Liver (tissue), 9 donors: ENCODE data around the gene ZNF697. TPM values are rescaled to one million over a fixed set of nuclear protein-coding genes. Genes with fewer than 3 reads are reported as not detected.

Experiments
- DNase-seq: peaks from one replicate; pipeline ENCODE4 v3.0.0-alpha.2; 2017; ENCODE audit warnings: low spot score
- H3K27ac ChIP-seq, 2 donors: one replicate each; pipeline ENCODE4 v1.7.0; 2013; ENCODE audit warnings: inconsistent platforms in 2 of 2, low read length in 2 of 2, control low read depth in 1 of 2, low read depth in 1 of 2, mild to moderate bottlenecking in 1 of 2
- H3K27me3 ChIP-seq, 4 donors: one replicate each; pipeline versions ENCODE4 v1.6.1 to v1.7.0; 2013; ENCODE audit warnings: low read length in 3 of 4, inconsistent platforms in 1 of 4, mild to moderate bottlenecking in 1 of 4, moderate library complexity in 1 of 4; ENCODE audit not compliant: control insufficient read depth in 4 of 4, insufficient read depth in 4 of 4
- H3K36me3 ChIP-seq, 4 donors: one replicate each; pipeline versions ENCODE4 v1.6.1 to v1.7.0; 2013; ENCODE audit warnings: low read length in 3 of 4, mild to moderate bottlenecking in 3 of 4, low read depth in 1 of 4, moderate library complexity in 1 of 4; ENCODE audit not compliant: control insufficient read depth in 4 of 4, insufficient read depth in 3 of 4
- H3K4me1 ChIP-seq, 4 donors: one replicate each; pipeline versions ENCODE4 v1.6.1 to v1.7.0; 2013; ENCODE audit warnings: low read length in 3 of 4, mild to moderate bottlenecking in 3 of 4, moderate library complexity in 1 of 4; ENCODE audit not compliant: control insufficient read depth in 4 of 4, insufficient read depth in 4 of 4
- H3K4me3 ChIP-seq, 3 donors: one replicate each; pipeline versions ENCODE4 v1.6.1 to v1.7.0; 2013; ENCODE audit warnings: low read length in 3 of 3, control low read depth in 1 of 3, low read depth in 1 of 3, mild to moderate bottlenecking in 1 of 3
- H3K9ac ChIP-seq, 2 donors: one replicate each; pipeline ENCODE4 v1.7.0; 2013; ENCODE audit warnings: low read length in 2 of 2, mild to moderate bottlenecking in 2 of 2, moderate library complexity in 2 of 2, control low read depth in 1 of 2, low read depth in 1 of 2
- H3K9me3 ChIP-seq, 4 donors: one replicate each; pipeline versions ENCODE4 v1.6.1 to v1.7.0; 2013; ENCODE audit warnings: low read length in 3 of 4; ENCODE audit not compliant: control insufficient read depth in 4 of 4
- CTCF ChIP-seq: fragments of 150-350 bp; IDR thresholded peaks from 2 replicates; pipeline ENCODE4 v1.5.1; 2017; ENCODE audit warnings: improper control_type of control experiment, low read depth, low read length; ENCODE audit not compliant: missing input control
- EGR1 ChIP-seq, 2 donors: IDR thresholded peaks; 2 replicates each; pipeline ENCODE4 v1.6.1; 2016 to 2018; ENCODE audit warnings: antibody characterized with exemption in 2 of 2, low read depth in 2 of 2
- FOXA1 ChIP-seq: IDR thresholded peaks from 2 replicates; pipeline ENCODE4 v1.6.1; 2016; ENCODE audit warnings: antibody characterized with exemption
- FOXA2 ChIP-seq: IDR thresholded peaks from 2 replicates; pipeline ENCODE4 v1.6.1; 2016; ENCODE audit warnings: antibody characterized with exemption
- GABPA ChIP-seq, 2 donors: IDR thresholded peaks in 1 of 2; conservative IDR thresholded peaks in 1 of 2; 2 replicates each; pipeline ENCODE4 v1.6.1; 2016; ENCODE audit warnings: antibody characterized with exemption in 2 of 2, mild to moderate bottlenecking in 1 of 2, moderate library complexity in 1 of 2
- HNF4A ChIP-seq, 2 donors: conservative IDR thresholded peaks; 2 replicates each; pipeline ENCODE4 v1.6.1; 2016; ENCODE audit warnings: antibody characterized with exemption in 2 of 2, mild to moderate bottlenecking in 2 of 2
- HNF4G ChIP-seq: IDR thresholded peaks from 2 replicates; pipeline ENCODE4 v1.6.1; 2016; ENCODE audit warnings: antibody characterized with exemption
- JUND ChIP-seq, 2 donors: IDR thresholded peaks; 2 replicates each; pipeline ENCODE4 v1.6.1; 2016; ENCODE audit warnings: antibody characterized with exemption in 2 of 2
- MAX ChIP-seq: IDR thresholded peaks from 2 replicates; pipeline ENCODE4 v1.6.1; 2016; ENCODE audit warnings: antibody characterized with exemption
- NR2F2 ChIP-seq: IDR thresholded peaks from 2 replicates; pipeline ENCODE4 v1.6.1; 2016; ENCODE audit warnings: antibody characterized with exemption
- RAD21 ChIP-seq, 2 donors: IDR thresholded peaks; 2 replicates each; pipeline ENCODE4 v1.6.1; 2016; ENCODE audit warnings: antibody characterized with exemption in 2 of 2, mild to moderate bottlenecking in 2 of 2
- REST ChIP-seq: IDR thresholded peaks from 2 replicates; pipeline ENCODE4 v1.6.1; 2016; ENCODE audit warnings: antibody characterized with exemption, mild to moderate bottlenecking
- SP1 ChIP-seq: IDR thresholded peaks from 2 replicates; pipeline ENCODE4 v1.6.1; 2018; ENCODE audit warnings: antibody characterized with exemption, mild to moderate bottlenecking
- TAF1 ChIP-seq: conservative IDR thresholded peaks from 2 replicates; pipeline ENCODE4 v1.6.1; 2016; ENCODE audit warnings: antibody characterized with exemption, mild to moderate bottlenecking
- YY1 ChIP-seq: IDR thresholded peaks from 2 replicates; pipeline ENCODE4 v1.6.1; 2016; ENCODE audit warnings: antibody characterized with exemption, mild to moderate bottlenecking
- ZBTB33 ChIP-seq: IDR thresholded peaks from 2 replicates; pipeline ENCODE4 v1.6.1; 2016; ENCODE audit warnings: antibody characterized with exemption
- WGBS: extraction: QIAGEN DNeasy Blood & Tissue Kit; methylation state at CpG from one replicate; pipeline ENCODE4 v1.1.7; 2013; 5-methylcytosine and 5-hydroxymethylcytosine counted together
- polyA plus RNA-seq, 2 donors: library from polyadenylated mRNA; stranded (reverse) in 1 of 2; unstranded in 1 of 2; fragments of 200-250 nt in 1 of 2; fragments of >200 nt in 1 of 2; fragmentation: Nextera tagmentation in 1 of 2; extraction: Ambion mirVana in 1 of 2; gene quantifications; one replicate each; pipeline versions ENCODE4 v1.2.1 to v1.2.3, GENCODE V29; 2013 to 2015
- total RNA-seq, 2 donors: library from RNA; depleted of rRNA; stranded (reverse); fragments of >200 nt; gene quantifications; one replicate each; pipeline ENCODE4 v1.2.3, GENCODE V29; 2014
- donor health status: healthy.
- donor health status: healthy.
- donor health status: healthy.
- donor health status: healthy.
- donor health status: healthy.

ZNF697 gene
- total and polyA plus RNA-seq, 4 donors, result 0.89 to 4.5 (median 3.2) TPM

- TF ChIP-seq JUND (IDR thresholded peaks at IDR 0.05) (no peak), SP1 (no peak), REST (no peak), RAD21 (IDR thresholded peaks at IDR 0.05) (no peak)
- H3K36me3 ChIP-seq, result no peaks in the 10 kb centered on the region
- 93% methylated on average over 1 of the region's 1 CpG for WGBS
Observed at GRCh38 chr1:119651641-119652040, 3.6 kb upstream of the ZNF697 start.

GRCh38 chr1:119651133-119651532 lies 3.1 kb upstream of the ZNF697 start:
- H3K36me3 ChIP-seq, result no peaks in the 10 kb centered on the region
- H3K27ac ChIP-seq, result no peak overlapping the region
- no peak overlapping the region for H3K9ac ChIP-seq
- DNase-seq, result no peak
- H3K9me3 ChIP-seq, result no peaks in the 10 kb centered on the region
- no peak for TF ChIP-seq JUND (IDR thresholded peaks at IDR 0.05)
- TF ChIP-seq SP1, result no peak
- no peak for TF ChIP-seq ZBTB33
- no peak for TF ChIP-seq REST
- no peak for TF ChIP-seq FOXA1
- TF ChIP-seq YY1, result no peak
- no peak for TF ChIP-seq RAD21 (IDR thresholded peaks at IDR 0.05)
- no peak for TF ChIP-seq HNF4G
- no peak for TF ChIP-seq CTCF
- no peak for TF ChIP-seq HNF4A (conservative IDR thresholded peaks at IDR 0.05)
- no peak for TF ChIP-seq GABPA (IDR thresholded peaks at IDR 0.05 in 1 of 2, conservative IDR thresholded peaks at IDR 0.05 in 1 of 2)
- TF ChIP-seq EGR1 (IDR thresholded peaks at IDR 0.05; ENCODE audit: low read depth in 2 of 2), result no peak
- no peak for TF ChIP-seq MAX
- TF ChIP-seq FOXA2, result no peak
- TF ChIP-seq TAF1, result no peak
- TF ChIP-seq NR2F2, result no peak
- H3K4me3 ChIP-seq, result no peak overlapping the region
- peaks cover 6 to 32% (median 26%) of the 10 kb centered on the region in 4 donors for H3K4me1 ChIP-seq
- H3K27me3 ChIP-seq, result no peaks in the 10 kb centered on the region
- 88% methylated on average over 2 of the region's 2 CpGs for WGBS

More at GRCh38 chr1:119651641-119652040, 3.6 kb upstream of the ZNF697 start:
- Histone ChIP-seq H3K9ac (no peak overlapping the region), H3K4me1 (peaks cover 6 to 27% (median 23%) of the 10 kb centered on the region in 4 donors), H3K27me3 (no peaks in the 10 kb centered on the region), H3K4me3 (no peak overlapping the region), H3K9me3 (no peaks in the 10 kb centered on the region), H3K27ac (no peak overlapping the region)
- no peak for DNase-seq
